GM12801 (cell line): Measurements from ENCODE around the gene CEP78.

Experiments
- TF ChIP-seq, protein P1 (sequence below): IDR thresholded peaks from one replicate; pipeline ENCODE4 v1.5.1; 2011; ENCODE audit warnings: control low read depth; ENCODE audit not compliant: insufficient read length; ENCODE audit errors: extremely low read depth

CEP78 gene

DNA sequence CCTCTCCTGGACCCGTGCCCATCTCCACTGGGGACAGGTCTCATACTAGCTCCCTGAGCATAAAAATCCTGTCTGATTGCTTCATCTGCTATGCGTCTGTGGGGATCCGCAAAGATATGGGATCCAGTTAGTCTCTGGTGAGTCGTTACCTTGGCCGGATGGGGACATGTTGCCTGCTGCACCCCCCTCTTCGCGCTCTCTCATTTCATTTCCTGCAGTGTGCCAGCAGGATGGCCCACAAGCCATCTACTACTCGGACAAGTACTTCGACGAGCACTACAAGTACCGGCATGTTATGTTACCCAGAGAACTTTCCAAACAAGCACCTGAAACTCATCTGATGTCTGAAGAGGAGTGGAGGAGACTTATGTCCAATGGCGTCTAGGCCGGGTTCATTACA lies 17.0 kb upstream of the CEP78 start:
- TF ChIP-seq, protein P1, sequence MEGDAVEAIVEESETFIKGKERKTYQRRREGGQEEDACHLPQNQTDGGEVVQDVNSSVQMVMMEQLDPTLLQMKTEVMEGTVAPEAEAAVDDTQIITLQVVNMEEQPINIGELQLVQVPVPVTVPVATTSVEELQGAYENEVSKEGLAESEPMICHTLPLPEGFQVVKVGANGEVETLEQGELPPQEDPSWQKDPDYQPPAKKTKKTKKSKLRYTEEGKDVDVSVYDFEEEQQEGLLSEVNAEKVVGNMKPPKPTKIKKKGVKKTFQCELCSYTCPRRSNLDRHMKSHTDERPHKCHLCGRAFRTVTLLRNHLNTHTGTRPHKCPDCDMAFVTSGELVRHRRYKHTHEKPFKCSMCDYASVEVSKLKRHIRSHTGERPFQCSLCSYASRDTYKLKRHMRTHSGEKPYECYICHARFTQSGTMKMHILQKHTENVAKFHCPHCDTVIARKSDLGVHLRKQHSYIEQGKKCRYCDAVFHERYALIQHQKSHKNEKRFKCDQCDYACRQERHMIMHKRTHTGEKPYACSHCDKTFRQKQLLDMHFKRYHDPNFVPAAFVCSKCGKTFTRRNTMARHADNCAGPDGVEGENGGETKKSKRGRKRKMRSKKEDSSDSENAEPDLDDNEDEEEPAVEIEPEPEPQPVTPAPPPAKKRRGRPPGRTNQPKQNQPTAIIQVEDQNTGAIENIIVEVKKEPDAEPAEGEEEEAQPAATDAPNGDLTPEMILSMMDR, result no peak

DNA sequence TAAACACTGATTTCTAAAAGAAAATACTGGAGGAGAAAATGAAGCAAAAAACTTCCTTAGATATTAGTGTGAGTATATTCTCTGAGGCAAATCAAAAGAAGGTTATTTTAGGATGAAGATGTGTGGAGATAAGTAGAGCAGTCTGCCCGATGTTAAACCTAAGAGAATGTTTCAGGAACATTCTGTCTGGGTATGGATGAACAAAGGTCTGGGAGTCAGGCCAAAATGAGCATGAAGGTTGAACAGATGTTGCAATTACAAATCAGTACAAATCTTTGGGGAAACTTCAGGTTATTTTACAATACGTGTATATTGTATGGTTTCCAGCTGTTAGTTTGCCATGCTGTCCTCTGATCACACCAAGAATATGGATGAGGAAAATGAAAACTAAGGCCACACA lies 14.4 kb upstream of the CEP78 start:
- TF ChIP-seq, protein P1, result no peak

DNA sequence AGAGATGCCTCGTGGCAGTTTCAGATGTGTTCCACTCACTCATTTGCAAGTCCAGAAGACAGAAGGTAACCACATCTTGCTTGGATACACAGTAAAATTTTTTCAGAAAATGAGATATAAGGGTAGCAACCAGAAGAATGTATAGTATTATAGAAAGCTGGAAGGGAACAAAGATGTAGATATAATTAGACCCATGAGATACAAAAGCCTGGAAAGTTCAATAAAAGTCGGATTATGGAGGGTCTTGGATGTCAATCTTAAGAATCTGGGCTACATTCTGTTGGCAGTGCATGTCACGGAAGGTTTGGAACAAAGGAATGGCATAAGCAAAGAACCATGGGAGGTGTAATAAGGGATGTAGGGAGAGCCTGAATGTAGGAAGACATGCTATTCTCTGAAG lies 5.1 kb upstream of the CEP78 start:
- TF ChIP-seq, protein P1, result no peak

DNA sequence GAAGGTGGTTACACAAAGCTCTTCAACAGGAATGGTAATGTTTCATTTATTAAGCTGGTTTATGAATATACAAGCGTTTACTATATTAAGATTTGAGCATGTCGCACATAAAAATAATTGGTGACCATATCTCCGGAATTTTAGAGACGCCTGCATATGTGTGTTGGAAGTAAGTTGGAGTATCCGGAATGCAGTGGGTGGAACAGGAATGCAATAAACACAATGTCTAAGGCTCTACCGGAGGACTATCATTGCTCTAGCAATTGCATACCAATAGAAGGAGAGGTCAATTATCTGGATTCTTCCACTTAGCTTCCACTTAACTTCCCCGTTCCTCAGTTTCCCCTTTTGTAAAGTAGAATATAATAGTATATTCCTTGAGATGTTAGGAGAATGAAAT lies 1.1 kb upstream of the CEP78 start:
- TF ChIP-seq, protein P1, result no peak

DNA sequence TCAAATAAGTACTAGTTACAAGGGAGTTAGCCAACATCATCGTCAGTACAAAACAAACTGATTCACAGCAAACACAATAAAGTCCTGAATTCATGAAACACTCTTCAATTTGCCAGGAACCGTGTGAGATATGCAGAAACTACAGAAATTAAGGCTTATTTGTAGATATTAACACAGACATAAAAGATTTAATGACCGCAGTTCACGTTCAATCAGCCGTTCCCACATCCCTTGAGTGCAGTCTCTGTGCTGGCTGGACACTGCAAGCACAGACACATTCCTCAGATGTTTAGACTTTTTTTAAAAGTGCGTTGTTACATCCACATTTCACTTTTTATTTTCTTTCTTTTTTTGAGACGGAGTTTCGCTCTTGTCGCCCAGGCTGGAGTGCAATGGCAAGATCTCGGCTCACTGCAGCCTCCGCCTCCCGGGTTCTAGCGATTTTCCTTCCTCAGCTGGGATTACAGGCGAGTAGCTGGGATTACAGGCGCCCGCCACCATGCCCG lies 566 bp upstream of the CEP78 start:
- TF ChIP-seq, protein P1, result no peak

DNA sequence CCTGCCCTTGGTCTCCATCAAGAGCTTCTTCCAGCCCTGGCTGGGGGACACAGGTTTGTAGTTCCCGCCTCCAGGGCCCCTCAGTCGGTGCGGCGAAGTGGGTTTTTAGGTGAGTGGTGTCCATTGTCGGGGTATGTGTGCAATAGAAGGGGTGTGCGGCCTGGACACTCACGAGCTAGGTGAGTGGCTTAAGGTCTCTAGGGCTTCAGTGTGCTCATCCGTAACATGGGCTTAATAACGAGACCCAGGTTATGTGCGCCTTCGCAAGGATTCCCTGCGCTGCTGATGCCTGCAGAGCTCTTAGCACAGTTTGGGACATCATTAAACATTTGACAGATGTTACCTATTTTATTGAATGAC lies 656 bp downstream of the CEP78 start:
- TF ChIP-seq, protein P1, result no peak

DNA sequence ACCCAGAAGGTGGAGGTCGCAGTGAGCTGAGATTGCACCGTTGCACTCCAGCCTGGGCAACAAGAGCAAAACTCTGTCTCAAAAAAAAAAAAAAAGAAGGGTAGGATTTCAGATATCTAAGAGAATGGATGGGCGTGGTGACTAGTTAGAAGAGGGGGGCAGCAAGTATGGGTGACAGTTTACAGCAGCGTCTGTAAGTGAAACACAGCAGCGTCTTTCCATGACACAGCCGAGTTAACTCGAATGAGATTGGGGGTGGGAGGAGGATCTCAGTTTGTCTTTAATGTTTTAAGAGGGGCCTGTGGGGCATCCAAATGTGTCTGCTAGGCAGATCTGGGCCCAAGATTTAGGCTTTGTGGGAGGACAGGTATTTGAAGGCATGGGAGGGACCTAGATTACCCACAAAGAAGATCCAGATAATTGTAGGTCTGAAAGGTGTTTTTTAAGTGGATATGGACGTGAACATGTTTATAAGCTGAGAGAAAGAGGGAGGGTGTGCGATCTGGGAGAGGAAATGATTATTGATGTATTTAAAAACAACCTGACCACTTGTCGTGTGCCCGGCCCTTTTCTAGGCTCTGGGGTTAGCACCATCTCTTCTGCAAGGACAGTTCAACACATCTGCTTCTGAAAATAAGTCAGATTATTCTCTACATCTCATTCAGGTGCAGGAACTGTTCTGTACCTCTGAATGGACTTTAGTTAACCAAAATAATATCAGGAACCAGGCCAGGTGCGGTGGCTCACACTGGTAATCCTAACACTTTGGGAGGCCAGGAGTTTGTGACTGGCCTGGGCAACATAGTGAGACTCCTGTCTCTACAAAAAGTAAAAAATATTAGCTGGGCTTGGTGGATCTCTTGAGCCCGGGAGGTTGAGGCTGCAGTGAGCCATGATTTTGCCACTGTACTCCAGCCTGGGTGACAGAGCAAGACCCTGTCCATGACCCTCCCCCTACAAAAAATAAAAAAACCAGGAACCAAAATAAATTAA lies 2.5 kb downstream of the CEP78 start:
- TF ChIP-seq, protein P1, result no peak
